Stimulated activated CD4-positive, alpha-beta T cell treated with anti-CD3 and anti-CD28 coated beads, TNF-alpha, amount 100 ng/mL, for 48 hours (primary cell): ENCODE measurements around the gene PSMD4.
A peak's percentile ranks its signal among the peaks of the same experiment; 100 is the strongest.

ENCODE experiments used
- DNase-seq, 3 donors: peaks; one replicate each; pipeline ENCODE4 v3.0.0-alpha.2; 2020; ENCODE audit warnings: low read depth in 3 of 3

The PSMD4 gene

GRCh38 chr1:151294742-151295462 is 40.4 kb downstream of the PSMD4 start:
- no peak for DNase-seq

GRCh38 chr1:151309811-151310323 is 55.3 kb downstream of the PSMD4 start:
- DNase-seq: no peak

- DNase-seq: no peak
These were observed 56.5 kb downstream of the PSMD4 start for GRCh38 chr1:151311011-151311410.

GRCh38 chr1:151311589-151312331 is 57.2 kb downstream of the PSMD4 start:
- peak; percentile 69 to 85 (median 84) for DNase-seq

GRCh38 chr1:151312411-151312810 is 57.9 kb downstream of the PSMD4 start:
- no peak for DNase-seq

GRCh38 chr1:151312826-151313225 is 58.3 kb downstream of the PSMD4 start:
- no peak for DNase-seq

GRCh38 chr1:151313501-151313900 is 59.0 kb downstream of the PSMD4 start:
- DNase-seq: no peak

- no peak for DNase-seq
These were observed 59.8 kb downstream of the PSMD4 start for GRCh38 chr1:151314137-151314875.

- no peak for DNase-seq
These were observed 61.2 kb downstream of the PSMD4 start for GRCh38 chr1:151315565-151316235.
